H1 (cell line): ENCODE data around the gene MECR.

Experiments
- CBX5 ChIP-seq: fragments of 300-800, 300-1000 bp; sonication (generic); IDR thresholded peaks from 2 replicates; pipeline ENCODE4 v1.7.1; 2016; ENCODE audit warnings: antibody characterized with exemption, low read length, low read depth
- CTCF ChIP-seq, 3 experiments: IDR thresholded peaks; 1 replicate in 2 of 3; 2 replicates in 1 of 3; pipeline versions ENCODE4 v1.5.1 to v1.6.1; 2011; ENCODE audit warnings: low read length in 3 of 3, mild to moderate bottlenecking in 3 of 3, inconsistent platforms in 2 of 3, low read depth in 1 of 3, moderate library complexity in 1 of 3; ENCODE audit not compliant: insufficient read depth in 1 of 3; ENCODE audit errors: control extremely low read depth in 1 of 3
- EP300 ChIP-seq, 2 experiments: IDR thresholded peaks; 1 replicate in 1 of 2; 2 replicates in 1 of 2; pipeline ENCODE4 v1.6.1; 2011 to 2012; ENCODE audit warnings: low read depth in 2 of 2, low read length in 2 of 2, mild to moderate bottlenecking in 2 of 2, borderline replicate concordance in 1 of 2, inconsistent platforms in 1 of 2, moderate library complexity in 1 of 2
- EZH2 ChIP-seq: fragments of 200-600 bp; sonication (generic); IDR thresholded peaks from 2 replicates; pipeline ENCODE4 v1.7.1; 2012; ENCODE audit warnings: low read depth, mild to moderate bottlenecking, moderate library complexity, low read length, inconsistent platforms; ENCODE audit not compliant: severe bottlenecking
- JUND ChIP-seq: IDR thresholded peaks from 2 replicates; pipeline ENCODE4 v1.6.1; 2011; ENCODE audit warnings: mild to moderate bottlenecking, improper control_type of control experiment, low read length
- MAFK ChIP-seq: IDR thresholded peaks from 2 replicates; pipeline ENCODE4 v1.6.1; 2012; ENCODE audit warnings: low read depth, mild to moderate bottlenecking, improper control_type of control experiment, low read length
- RAD21 ChIP-seq, 2 experiments: IDR thresholded peaks in 1 of 2; conservative IDR thresholded peaks in 1 of 2; 2 replicates each; pipeline ENCODE4 v1.6.1; 2011; ENCODE audit warnings: low read depth in 2 of 2, low read length in 2 of 2, improper control_type of control experiment in 1 of 2, inconsistent platforms in 1 of 2, mild to moderate bottlenecking in 1 of 2, moderate library complexity in 1 of 2
- SP1 ChIP-seq: IDR thresholded peaks from 2 replicates; pipeline ENCODE4 v1.6.1; 2011; ENCODE audit warnings: low read depth, low read length
- TEAD4 ChIP-seq: IDR thresholded peaks from 2 replicates; pipeline ENCODE4 v1.6.1; 2012; ENCODE audit warnings: low read depth, low read length, inconsistent platforms, mixed read lengths
- YY1 ChIP-seq: IDR thresholded peaks from 2 replicates; pipeline ENCODE4 v1.6.1; 2011; ENCODE audit warnings: low read depth, mild to moderate bottlenecking, low read length

- TF ChIP-seq EP300 (IDR thresholded peaks at IDR 0.05; ENCODE audit: borderline replicate concordance in 1 of 2, low read depth in 2 of 2, low read length in 2 of 2) (no peak), CBX5 (no peak), RAD21 (IDR thresholded peaks at IDR 0.05 in 1 of 2, conservative IDR thresholded peaks at IDR 0.05 in 1 of 2; ENCODE audit: low read depth in 2 of 2, low read length in 2 of 2) (no peak), EZH2 (no peak), CTCF (IDR thresholded peaks at IDR 0.05; ENCODE audit: control extremely low read depth in 1 of 3, insufficient read depth in 1 of 3, low read depth in 1 of 3, low read length in 3 of 3) (no peak), SP1 (no peak), YY1 (no peak), MAFK (no peak), JUND (no peak), TEAD4 (no peak)
These were observed 21.6 kb downstream of the MECR start for GRCh38 chr1:29209173-29209572.
